NCI-H1105 treated with DMSO at 0.1 percent for 48 hours (cell line): Measurements from ENCODE around the gene MALRD1.

Experiments used
- DNase-seq: peaks from one replicate; lab custom pipeline; 2025; lab: John Stamatoyannopoulos, UW

The MALRD1 gene

DNA sequence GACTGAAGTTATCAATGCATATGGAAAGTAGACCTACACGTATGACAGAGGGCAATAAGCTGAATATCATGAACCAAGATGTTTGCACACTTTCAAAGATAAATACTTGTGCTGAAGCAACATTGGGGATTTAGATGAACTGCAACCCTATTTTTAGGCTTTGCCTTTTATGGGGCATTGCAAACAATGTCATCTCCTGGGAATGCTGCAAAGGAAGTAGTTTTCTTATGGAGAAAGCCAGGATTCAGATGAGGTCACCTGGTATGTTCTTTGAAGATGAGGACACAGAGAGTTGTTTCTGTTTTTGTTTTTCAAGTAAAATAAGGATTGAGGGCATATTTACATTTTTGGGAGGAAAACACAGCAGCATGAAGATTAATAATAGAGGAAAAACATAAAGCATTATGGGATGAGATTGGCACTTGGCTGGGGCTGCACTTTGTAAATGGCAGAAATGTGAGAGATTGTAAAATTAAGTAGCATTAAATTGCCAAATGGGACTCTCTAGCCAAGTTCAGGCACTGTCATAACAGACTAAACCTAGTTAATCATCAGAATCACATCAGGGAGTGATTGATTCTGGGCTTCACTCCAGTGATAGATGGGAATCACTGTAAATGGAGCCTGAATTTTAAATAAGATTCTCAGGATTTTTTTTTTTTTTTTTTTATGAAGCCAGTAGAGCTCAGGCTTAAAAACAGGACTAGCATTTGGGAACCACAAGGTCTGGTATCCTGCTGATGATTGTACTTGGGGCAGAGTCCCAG is 63.1 kb downstream of the MALRD1 start:
- DNase-seq = no peak

DNA sequence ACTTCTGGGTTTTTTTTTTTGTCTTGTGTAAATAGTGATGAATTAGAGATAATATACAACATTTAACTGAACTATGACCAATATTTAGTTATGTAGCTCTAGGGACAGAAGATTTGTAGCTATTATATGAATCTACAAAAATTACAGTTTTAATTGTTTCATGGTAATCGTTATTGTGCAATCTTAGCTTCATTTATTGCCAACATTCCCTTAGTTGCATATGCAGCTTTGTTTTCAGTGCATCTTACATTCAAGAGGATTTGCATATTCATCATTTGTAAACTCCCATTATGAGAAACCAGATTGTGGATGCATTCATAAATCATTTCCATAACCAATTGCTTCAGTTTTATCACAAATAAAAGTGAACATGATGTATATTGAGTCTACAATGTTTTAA is 68.8 kb downstream of the MALRD1 start:
- DNase-seq = no peak

- DNase-seq = no peak
These were observed 70.6 kb downstream of the MALRD1 start for GRCh38 chr10:19119191-19119590.

GRCh38 chr10:19120381-19120908 is 71.8 kb downstream of the MALRD1 start:
- DNase-seq = no peak

- DNase-seq = no peak
These were observed 85.4 kb downstream of the MALRD1 start for GRCh38 chr10:19133992-19134391.

DNA sequence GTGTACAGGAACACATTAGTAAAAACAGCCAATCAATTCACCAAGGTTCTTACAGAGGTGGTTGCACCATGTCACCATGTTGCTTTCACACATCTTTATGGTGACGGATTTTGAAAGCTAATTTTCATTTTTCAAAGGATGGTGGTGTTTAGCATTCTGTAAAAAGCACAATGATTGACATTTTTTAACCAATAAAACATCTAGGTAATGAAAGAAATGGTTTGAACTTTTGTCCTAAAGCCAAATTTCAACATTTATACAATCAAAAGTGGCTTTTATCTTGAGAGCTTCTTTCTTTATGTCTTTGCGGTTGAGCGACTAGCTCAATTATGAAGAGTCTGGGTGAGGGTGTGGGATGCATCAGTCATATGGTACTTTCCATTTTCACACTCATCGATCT is 94.4 kb downstream of the MALRD1 start:
- DNase-seq = no peak

DNA sequence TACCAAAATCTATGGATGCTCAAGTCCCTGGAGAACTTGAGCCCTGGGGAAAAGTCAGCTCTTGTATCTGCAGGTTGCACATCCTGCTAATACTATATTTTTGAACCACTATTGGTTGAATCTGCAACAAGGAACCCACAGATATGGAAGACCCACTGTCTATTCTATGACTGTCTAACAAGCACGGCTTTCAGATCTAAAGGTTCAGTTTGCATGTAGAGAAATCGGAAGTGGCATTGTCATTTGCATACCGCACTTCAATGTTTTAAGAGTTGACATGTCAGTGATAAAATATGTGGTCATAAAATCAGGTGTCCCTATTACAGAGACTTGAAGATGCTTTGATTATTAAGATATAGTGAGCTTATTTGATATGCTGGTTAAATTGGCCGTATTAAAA is 95.6 kb downstream of the MALRD1 start:
- DNase-seq = no peak

- no peak for DNase-seq
These were observed 105.8 kb downstream of the MALRD1 start for GRCh38 chr10:19154375-19154774.

GRCh38 chr10:19158358-19158757 is 109.8 kb downstream of the MALRD1 start:
- DNase-seq = no peak

DNA sequence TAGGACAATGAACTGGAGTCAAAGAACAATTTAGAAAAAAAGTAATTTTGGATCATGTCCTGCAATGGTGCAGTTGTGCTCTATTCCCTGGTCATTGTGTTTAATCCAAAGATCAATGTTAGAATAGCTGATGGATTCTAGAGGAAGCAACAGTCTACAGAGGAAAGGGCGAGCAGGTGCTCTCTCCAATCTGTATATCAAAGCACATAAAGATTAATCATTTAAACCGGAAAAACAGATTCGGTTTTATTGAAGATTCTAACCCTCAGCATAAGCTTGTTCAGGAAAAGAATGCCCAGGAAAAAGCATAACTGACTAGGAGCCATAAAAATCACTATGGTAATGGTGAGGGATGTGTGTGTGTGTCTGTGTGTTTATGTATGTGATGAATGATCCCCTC is 110.3 kb downstream of the MALRD1 start:
- no peak for DNase-seq

- DNase-seq = no peak
These were observed 115.9 kb downstream of the MALRD1 start for GRCh38 chr10:19164461-19164860.

GRCh38 chr10:19168584-19168983 is 120.0 kb downstream of the MALRD1 start:
- DNase-seq = no peak

DNA sequence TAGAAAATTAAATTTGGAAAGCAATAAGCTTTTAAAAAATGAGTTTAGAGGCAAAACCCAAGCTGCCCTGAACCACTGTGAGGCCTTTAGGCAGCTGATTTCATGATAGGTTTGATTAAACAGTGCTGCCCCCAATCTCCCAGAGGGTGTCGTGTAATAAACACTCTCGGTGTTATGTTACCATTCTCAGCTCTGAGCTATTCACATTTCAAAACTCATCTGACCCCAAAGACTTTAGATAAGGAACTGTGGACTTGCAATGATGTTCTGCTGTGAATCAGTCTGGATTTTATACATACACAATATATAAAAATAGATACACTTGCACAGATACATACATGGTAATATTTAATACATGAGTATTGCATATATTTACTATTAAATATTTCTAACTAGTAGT is 120.4 kb downstream of the MALRD1 start:
- no peak for DNase-seq

DNA sequence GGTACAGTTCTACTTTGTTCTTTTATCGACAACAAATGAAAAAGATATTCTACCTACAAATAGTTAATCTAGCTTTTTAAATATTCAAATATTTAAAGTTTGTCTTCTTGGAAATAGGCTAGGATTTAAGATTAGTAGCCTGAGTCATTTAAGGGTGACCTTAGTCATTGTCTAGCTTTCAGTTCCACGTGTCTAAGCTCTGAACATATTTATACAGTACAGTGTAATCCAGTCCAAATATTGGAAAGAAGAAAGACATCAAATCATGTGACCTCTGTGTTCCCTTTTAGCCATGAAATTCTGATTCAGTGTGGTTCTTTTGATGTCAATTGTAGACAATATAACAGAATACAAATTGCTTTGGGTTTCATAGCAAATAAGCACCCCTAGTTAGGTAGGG is 121.1 kb downstream of the MALRD1 start:
- no peak for DNase-seq

DNA sequence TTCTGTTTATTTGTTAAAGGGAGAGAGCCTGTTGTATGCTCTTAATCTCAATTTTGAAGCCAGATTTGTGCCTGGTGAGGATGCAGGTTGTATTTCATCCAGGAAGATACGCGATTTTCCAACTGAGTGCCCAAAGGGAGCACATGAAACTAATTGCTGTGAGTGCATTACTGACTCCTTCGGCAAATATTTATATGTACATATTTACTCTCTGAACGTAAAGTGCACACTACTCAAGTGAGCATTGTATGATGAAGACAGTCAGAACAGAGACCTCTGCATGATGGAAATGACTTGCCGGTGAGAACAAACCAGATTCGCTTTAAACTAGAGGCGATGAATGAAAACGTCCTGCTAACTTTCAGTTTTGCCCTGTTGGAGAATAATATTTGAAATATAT is 130.1 kb downstream of the MALRD1 start:
- DNase-seq = no peak

DNA sequence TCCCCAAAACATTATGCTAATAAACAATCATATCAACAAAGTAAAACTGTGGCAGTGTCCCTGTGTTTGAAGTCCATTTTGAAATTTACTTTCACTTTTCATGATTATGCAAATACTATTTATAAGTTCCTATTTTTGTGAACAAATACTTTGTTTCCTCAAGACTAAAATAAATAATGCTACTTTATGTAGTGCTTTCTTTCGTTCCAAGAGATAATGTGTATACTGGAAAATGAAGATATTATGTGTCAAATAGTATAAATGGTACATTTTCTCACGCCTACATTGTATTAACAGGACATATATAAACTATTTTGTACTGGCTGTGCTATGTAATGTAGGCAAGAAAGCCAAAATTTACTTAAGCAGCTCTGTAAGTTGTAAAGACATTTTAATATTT is 136.3 kb downstream of the MALRD1 start:
- DNase-seq = no peak

GRCh38 chr10:19194866-19195265 is 146.3 kb downstream of the MALRD1 start:
- no peak for DNase-seq

DNA sequence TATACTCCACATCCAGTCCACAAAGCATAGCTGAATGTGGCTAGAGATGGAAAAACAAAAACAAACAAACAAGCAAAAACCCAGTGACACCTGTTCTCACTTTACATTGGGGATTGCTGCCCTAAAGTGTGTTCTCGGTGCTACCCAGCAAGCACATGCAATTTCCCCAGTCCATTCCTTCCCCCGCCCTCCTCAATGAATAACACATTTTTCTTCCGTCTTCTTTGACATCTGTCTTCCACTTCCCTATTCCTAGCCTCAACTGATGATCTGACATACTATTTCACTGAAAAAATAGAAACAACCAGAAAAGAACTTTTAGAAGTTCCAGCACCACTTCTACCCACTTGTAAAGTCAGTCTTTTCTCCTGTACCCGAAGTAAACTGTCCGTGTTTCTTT is 147.1 kb downstream of the MALRD1 start:
- DNase-seq = no peak

GRCh38 chr10:19200211-19200610 is 151.6 kb downstream of the MALRD1 start:
- no peak for DNase-seq

DNA sequence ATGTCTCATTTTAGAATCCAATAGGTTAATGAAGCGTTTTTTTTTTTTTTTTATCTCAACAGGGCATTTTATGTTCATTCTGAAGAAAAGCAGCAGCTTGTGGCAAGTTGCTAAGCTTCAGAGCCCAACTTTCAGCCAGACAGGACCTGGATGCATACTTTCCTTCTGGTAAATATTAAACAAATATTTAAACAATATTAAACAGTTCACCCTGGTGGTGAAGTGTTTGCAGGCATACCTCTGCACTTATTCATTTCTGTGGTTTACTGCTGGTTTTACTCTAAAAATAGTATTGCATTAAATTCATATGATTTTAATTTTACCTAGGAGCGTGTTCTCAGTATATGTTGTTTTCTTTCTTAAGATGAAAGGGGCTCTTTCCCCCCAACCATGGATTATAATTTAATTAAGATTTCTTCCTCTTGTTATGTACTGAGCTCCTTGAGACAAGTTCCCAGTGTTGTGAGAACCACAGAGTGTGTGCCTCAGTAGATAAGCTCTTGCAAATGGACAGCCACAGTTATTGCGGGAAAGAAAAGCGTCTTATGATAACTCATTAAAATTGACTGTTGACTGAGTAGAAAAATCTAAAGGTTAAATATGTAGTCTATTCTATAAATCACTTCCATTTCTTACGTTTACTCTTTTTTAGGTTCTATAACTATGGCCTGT is 155.8 kb downstream of the MALRD1 start:
- DNase-seq = no peak

GRCh38 chr10:19209319-19209718 is 160.7 kb downstream of the MALRD1 start:
- DNase-seq = peak; percentile 11

- DNase-seq = no peak
These were observed 164.0 kb downstream of the MALRD1 start for GRCh38 chr10:19212590-19212989.

GRCh38 chr10:19221216-19221615 is 172.6 kb downstream of the MALRD1 start:
- DNase-seq = no peak

- no peak for DNase-seq
These were observed 177.4 kb downstream of the MALRD1 start for GRCh38 chr10:19226025-19226424.
